H9 (cell line): ENCODE results near the gene NDUFAF2. TPM values are rescaled to one million over a fixed set of nuclear protein-coding genes. Genes with fewer than 3 reads are reported as not detected.
"Not testable (repeated sequence)": the region's sequence is repeated elsewhere in the genome, so short reads cannot be mapped to it uniquely, and the experiment has no call there.

ENCODE experiments used
- DNase-seq: peaks from one replicate; pipeline ENCODE4 v3.0.0-alpha.2; 2017
- H2AFZ ChIP-seq: one replicate; pipeline ENCODE4 v1.6.1; 2013; ENCODE audit warnings: mild to moderate bottlenecking, low read length, control low read depth, moderate library complexity
- H2AK5ac ChIP-seq: 2 replicates; pipeline ENCODE4 v1.6.1; 2013; ENCODE audit warnings: low read length, control low read depth, mixed read lengths; ENCODE audit not compliant: insufficient read length
- H2BK120ac ChIP-seq: one replicate; pipeline ENCODE4 v1.6.1; 2013; ENCODE audit warnings: low read depth, mild to moderate bottlenecking, low read length, control low read depth, inconsistent platforms; ENCODE audit not compliant: poor library complexity, severe bottlenecking
- H2BK12ac ChIP-seq: 2 replicates; pipeline ENCODE4 v1.6.1; 2013; ENCODE audit warnings: low read length, control low read depth, mixed read lengths, low read depth; ENCODE audit not compliant: insufficient read length
- H2BK15ac ChIP-seq: 2 replicates; pipeline ENCODE4 v1.6.1; 2013; ENCODE audit warnings: low read depth, low read length, control low read depth
- H2BK20ac ChIP-seq: one replicate; pipeline ENCODE4 v1.6.1; 2013; ENCODE audit warnings: low read depth, mild to moderate bottlenecking, low read length, control low read depth, inconsistent platforms; ENCODE audit not compliant: poor library complexity, severe bottlenecking
- H2BK5ac ChIP-seq: 2 replicates; pipeline ENCODE4 v1.6.1; 2013; ENCODE audit warnings: low read length, control low read depth, mixed read lengths; ENCODE audit not compliant: insufficient read length
- H3K14ac ChIP-seq: 2 replicates; pipeline ENCODE4 v1.6.1; 2013; ENCODE audit warnings: low read length, control low read depth; ENCODE audit not compliant: insufficient read depth
- H3K18ac ChIP-seq: 2 replicates; pipeline ENCODE4 v1.6.1; 2013; ENCODE audit warnings: low read depth, mild to moderate bottlenecking, mixed read lengths, low read length, control low read depth; ENCODE audit not compliant: insufficient read length
- H3K23ac ChIP-seq: 2 replicates; pipeline ENCODE4 v1.6.1; 2013; ENCODE audit warnings: low read length, control low read depth, mixed read lengths, low read depth; ENCODE audit not compliant: insufficient read length
- H3K23me2 ChIP-seq: 2 replicates; pipeline ENCODE4 v1.6.1; 2013; ENCODE audit warnings: low read depth, mild to moderate bottlenecking, mixed read lengths, low read length, control low read depth; ENCODE audit not compliant: insufficient read length, poor library complexity, severe bottlenecking
- H3K27ac ChIP-seq: 2 replicates; pipeline ENCODE4 v1.5.1; 2013; ENCODE audit warnings: low read length, control low read depth, mixed read lengths, low read depth; ENCODE audit not compliant: insufficient read length
- H3K27me3 ChIP-seq: 2 replicates; pipeline ENCODE4 v1.6.1; 2013; ENCODE audit warnings: low read length, control low read depth, inconsistent platforms; ENCODE audit not compliant: insufficient read depth
- H3K4ac ChIP-seq: 2 replicates; pipeline ENCODE4 v1.6.1; 2013; ENCODE audit warnings: low read depth, mild to moderate bottlenecking, control low read depth, inconsistent platforms, low read length, moderate library complexity
- H3K4me1 ChIP-seq: 2 replicates; pipeline ENCODE4 v1.6.1; 2013; ENCODE audit warnings: low read length, control low read depth, inconsistent platforms; ENCODE audit not compliant: insufficient read depth
- H3K4me2 ChIP-seq: 2 replicates; pipeline ENCODE4 v1.6.1; 2013; ENCODE audit warnings: low read length, control low read depth, mixed read lengths; ENCODE audit not compliant: insufficient read length, insufficient read depth
- H3K56ac ChIP-seq: 2 replicates; pipeline ENCODE4 v1.6.1; 2013; ENCODE audit warnings: low read depth, mild to moderate bottlenecking, mixed read lengths, low read length, control low read depth; ENCODE audit not compliant: insufficient read length
- H3K79me1 ChIP-seq: 2 replicates; pipeline ENCODE4 v1.6.1; 2013; ENCODE audit warnings: low read depth, mild to moderate bottlenecking, moderate library complexity, low read length, control low read depth, inconsistent platforms; ENCODE audit not compliant: insufficient read depth, poor library complexity, severe bottlenecking
- H3K79me2 ChIP-seq: 2 replicates; pipeline ENCODE4 v1.6.1; 2013; ENCODE audit warnings: low read length, control low read depth, inconsistent platforms; ENCODE audit not compliant: insufficient read depth
- H3K9ac ChIP-seq: 2 replicates; pipeline ENCODE4 v1.6.1; 2013; ENCODE audit warnings: low read length, control low read depth, mixed read lengths; ENCODE audit not compliant: insufficient read length; ENCODE audit errors: extremely low read depth
- H3K9me3 ChIP-seq: one replicate; pipeline ENCODE4 v1.6.1; 2013; ENCODE audit warnings: low read depth, low read length, inconsistent platforms; ENCODE audit not compliant: control insufficient read depth
- H3T11ph ChIP-seq: one replicate; pipeline ENCODE4 v1.6.1; 2013; ENCODE audit warnings: mild to moderate bottlenecking, low read length, control low read depth, inconsistent platforms
- H4K20me1 ChIP-seq: one replicate; pipeline ENCODE4 v1.6.1; 2013; ENCODE audit not compliant: control insufficient read depth, insufficient read length, insufficient read depth
- H4K5ac ChIP-seq: 2 replicates; pipeline ENCODE4 v1.6.1; 2013; ENCODE audit warnings: low read depth, mild to moderate bottlenecking, mixed read lengths, low read length, control low read depth; ENCODE audit not compliant: insufficient read length
- H4K8ac ChIP-seq: replicated peaks from 2 replicates; pipeline ENCODE4 v1.6.1; 2013; ENCODE audit warnings: low read length, control low read depth, mixed read lengths, low read depth; ENCODE audit not compliant: insufficient read length
- H4K91ac ChIP-seq: 2 replicates; pipeline ENCODE4 v1.6.1; 2013; ENCODE audit warnings: low read depth, mild to moderate bottlenecking, moderate library complexity, mixed read lengths, low read length, control low read depth; ENCODE audit not compliant: insufficient read length
- H3K27ac Mint-ChIP-seq, 3 experiments: 2 replicates in 2 of 3; 3 replicates in 1 of 3; pipeline ENCODE4 v1.8.0; 2020 to 2021; ENCODE audit warnings: mixed read lengths in 3 of 3, mild to moderate bottlenecking in 1 of 3, moderate library complexity in 1 of 3
- H3K27me3 Mint-ChIP-seq: 2 replicates; pipeline ENCODE4 v1.8.0; 2021; ENCODE audit warnings: low read depth, mild to moderate bottlenecking, moderate library complexity, mixed read lengths
- H3K36me3 Mint-ChIP-seq, 3 experiments: 2 replicates in 2 of 3; 3 replicates in 1 of 3; pipeline ENCODE4 v1.8.0; 2020 to 2021; ENCODE audit warnings: low read depth in 3 of 3, mixed read lengths in 3 of 3; ENCODE audit not compliant: insufficient read depth in 1 of 3
- H3K4me1 Mint-ChIP-seq, 2 experiments: 2 replicates each; pipeline ENCODE4 v1.8.0; 2020; ENCODE audit warnings: mixed read lengths in 2 of 2
- H3K4me3 Mint-ChIP-seq, 2 experiments: 2 replicates in 1 of 2; 3 replicates in 1 of 2; pipeline ENCODE4 v1.8.0; 2020 to 2021; ENCODE audit warnings: mild to moderate bottlenecking in 2 of 2, mixed read lengths in 2 of 2, moderate library complexity in 1 of 2
- H3K9me3 Mint-ChIP-seq, 2 experiments: 2 replicates in 1 of 2; 3 replicates in 1 of 2; pipeline ENCODE4 v1.8.0; 2020; ENCODE audit warnings: mild to moderate bottlenecking in 2 of 2, mixed read lengths in 2 of 2, moderate library complexity in 1 of 2
- WGBS: extraction: QIAGEN DNeasy Blood & Tissue Kit; methylation state at CpG from one replicate; pipeline ENCODE4 v1.1.7; 2013; ENCODE audit warnings: missing lambda C conversion rate, low lambda C conversion rate, mixed read lengths; ENCODE audit not compliant: insufficient read length; ENCODE audit errors: extremely low coverage; 5-methylcytosine and 5-hydroxymethylcytosine counted together
- total RNA-seq: library from RNA; stranded (reverse); gene quantifications from 2 replicates; pipeline ENCODE4 v1.2.1, GENCODE V29; 2021

NDUFAF2 gene
- total RNA-seq, 1 experiment from 2014 or later: 31.4 TPM

- not testable (repeated sequence) for H3K4me3 Mint-ChIP-seq, H2BK20ac ChIP-seq, H4K8ac ChIP-seq, H2BK120ac ChIP-seq, H3K4me1 ChIP-seq, H3K9me3 ChIP-seq, H3K9ac ChIP-seq, H4K20me1 ChIP-seq, H2BK15ac ChIP-seq, H3K4ac ChIP-seq, H3K4me2 ChIP-seq, H3K23ac ChIP-seq, H3K9me3 Mint-ChIP-seq, H3K79me1 ChIP-seq, H2AFZ ChIP-seq, H3T11ph ChIP-seq, H4K91ac ChIP-seq, H3K27me3 ChIP-seq, H2AK5ac ChIP-seq, H3K36me3 Mint-ChIP-seq, H3K56ac ChIP-seq, H2BK12ac ChIP-seq, H3K27me3 Mint-ChIP-seq, H4K5ac ChIP-seq, DNase-seq, H3K79me2 ChIP-seq, H3K18ac ChIP-seq, H3K14ac ChIP-seq, H3K27ac ChIP-seq, H3K23me2 ChIP-seq, H2BK5ac ChIP-seq
- Mint-ChIP-seq H3K4me1 (peaks cover 14 to 16% of the 10 kb centered on the region in 2 experiments), H3K27ac (peak overlapping the region in 1 of 3 experiments; percentile 27; a peak in 1 of 7 replicates)
- no CpG with 5 or more reads among the region's 2 CpGs for WGBS
These were observed 242.8 kb downstream of the NDUFAF2 start for GRCh38 chr5:61187826-61188225.
